Measurements from ENCODE around the gene DPY19L1.
"Not testable (repeated sequence)": the region's sequence is repeated elsewhere in the genome, so short reads cannot be mapped to it uniquely, and the experiment has no call there.

GRCh38 chr7:35069084-35069483 lies 31.8 kb upstream of the DPY19L1 start:
- TF ChIP-seq EZH2phosphoT487 (IDR thresholded peaks at IDR 0.05; ENCODE audit: borderline replicate concordance, low read length); CTCF (conservative IDR thresholded peaks at IDR 0.05; ENCODE audit: low read depth, low read length); EZH2 (IDR thresholded peaks at IDR 0.05; ENCODE audit: low read length, unreplicated experiment): not testable (repeated sequence)
